ENCODE results near the gene GPR153. TPM values are rescaled to one million over a fixed set of nuclear protein-coding genes. Genes with fewer than 3 reads are reported as not detected.

GPR153 gene
- total RNA-seq, 4 donors from 2014 or later = 5.6 to 12.3 (median 10.2) TPM

DNA sequence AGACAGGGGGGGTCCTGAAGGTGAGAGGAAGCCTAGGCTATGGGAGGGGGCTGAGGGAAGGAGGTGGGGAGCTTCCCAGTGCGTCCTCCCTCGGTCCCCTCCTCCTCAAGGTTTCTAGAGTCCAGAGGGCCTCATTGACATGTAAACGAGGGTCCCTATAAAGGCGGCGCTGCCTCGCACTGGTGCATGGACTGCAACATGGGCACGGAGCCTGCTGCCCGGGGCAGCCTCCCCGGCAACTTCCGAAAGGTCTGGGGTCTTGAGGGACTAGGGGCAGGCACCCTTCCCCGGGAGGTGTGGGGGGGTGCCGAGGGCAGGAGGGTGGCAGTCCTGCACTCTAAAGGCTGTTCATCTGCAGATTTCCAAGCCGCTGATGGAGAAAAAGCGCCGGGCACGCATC lies 16.9 kb downstream of the GPR153 start, which contains the start of gene HES3:
Gene HES3 (plus strand): TSS at position 187 of the 400 bp plus-strand sequence. CDS start 187 bp downstream, at position 374.
- Histone ChIP-seq H3K4me1 (peaks cover 27 to 51% (median 30%) of the 10 kb centered on the region in 3 donors), H3K36me3 (no peaks in the 10 kb centered on the region), H3K27ac (no peak within 1 kb of the TSS), H3K27me3 (peaks cover 25 to 100% (median 51%) of the 10 kb centered on the region in 4 donors), H3K9me3 (no peaks in the 10 kb centered on the region), H3K4me3 (no peak within 1 kb of the TSS)
- DNase-seq = no peak
- TF ChIP-seq POLR2A (IDR thresholded peaks at IDR 0.05) (no peak), CTCF (IDR thresholded peaks at IDR 0.05) (no peak)
- 1 to 9% methylated on average over 6 to 9 of the region's 16 CpGs for WGBS, 2 donors
- intact Hi-C loops (cut with DNase I) = loop anchor here (10.0 kb wide), 1 partner anchor 199 kb away; the partner anchor contains the start of gene KCNAB2

- H3K36me3 ChIP-seq = no peaks in the 10 kb centered on the region
- DNase-seq = no peak
- peaks cover 25 to 100% (median 48%) of the 10 kb centered on the region in 4 donors for H3K27me3 ChIP-seq
- H3K27ac ChIP-seq = no peak overlapping the region
- TF ChIP-seq CTCF (IDR thresholded peaks at IDR 0.05) = no peak
- TF ChIP-seq POLR2A (IDR thresholded peaks at IDR 0.05) = no peak
- H3K9me3 ChIP-seq = no peaks in the 10 kb centered on the region
- H3K4me1 ChIP-seq = peaks cover 25 to 46% (median 29%) of the 10 kb centered on the region in 3 donors
- 11% methylated on average over 3 of the region's 20 CpGs; no CpG with 5 or more reads in 1 of the 2 donors for WGBS, 2 donors
- intact Hi-C loops (cut with DNase I) = loop anchor here (10.0 kb wide), 1 partner anchor 198 kb away; the partner anchor contains the start of gene KCNAB2
- H3K4me3 ChIP-seq = no peak overlapping the region
Observed at GRCh38 chr1:6243053-6243834, 17.7 kb downstream of the GPR153 start.

DNA sequence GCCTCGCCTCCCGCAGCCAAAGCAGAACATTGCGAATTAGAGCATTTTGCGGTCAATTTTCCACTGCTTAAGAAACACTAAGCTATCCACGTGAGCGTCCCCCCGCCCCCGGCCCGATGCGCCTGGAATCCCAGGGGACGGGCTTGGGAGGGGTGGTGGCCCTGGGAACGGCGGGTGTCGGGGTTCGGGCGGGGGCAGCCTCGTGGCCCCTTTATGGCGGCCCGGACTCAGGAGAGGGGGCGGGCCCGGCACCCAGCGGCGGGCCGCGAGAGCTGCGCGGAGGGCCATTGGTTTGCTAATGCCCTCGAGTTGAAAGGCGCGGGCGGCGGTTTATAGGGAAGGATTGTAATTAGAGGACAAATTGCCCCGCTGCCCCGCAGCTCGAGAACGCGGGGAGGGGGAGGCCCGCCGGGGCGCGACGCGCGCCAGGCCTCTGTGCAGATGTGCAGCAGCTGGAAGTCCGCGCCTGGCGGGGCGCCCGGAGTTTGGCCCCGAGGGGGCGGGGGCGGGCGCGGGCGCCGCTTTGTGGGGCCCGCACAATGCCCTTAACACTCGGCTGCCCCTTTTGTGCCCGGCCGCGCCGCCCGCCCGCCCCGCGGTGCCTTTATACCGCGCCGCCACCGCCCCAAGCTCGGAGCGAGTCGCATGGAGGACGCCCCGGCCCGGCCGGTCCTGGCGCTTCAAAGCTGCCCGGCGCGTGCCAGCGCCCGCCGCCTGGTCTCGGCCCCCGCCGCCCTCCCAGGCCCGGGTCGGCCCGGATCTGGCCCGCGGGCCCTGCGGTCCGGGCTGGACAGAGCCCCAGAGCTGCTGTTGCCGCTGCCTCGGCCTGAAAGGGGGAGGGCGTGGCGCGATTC lies 18.8 kb downstream of the GPR153 start:
- intact Hi-C loops (cut with DNase I) = loop anchor here (10.0 kb wide), 1 partner anchor 197 kb away; the partner anchor contains the start of gene KCNAB2
- Histone ChIP-seq H3K4me3 (peak overlapping the region in 3 of 4 donors; percentile 6 to 53 (median 27)), H3K27me3 (peaks cover 25 to 89% (median 48%) of the 10 kb centered on the region in 4 donors), H3K9me3 (no peaks in the 10 kb centered on the region), H3K27ac (no peak overlapping the region), H3K4me1 (peaks cover 25 to 45% (median 29%) of the 10 kb centered on the region in 3 donors), H3K36me3 (no peaks in the 10 kb centered on the region)
- no peak for TF ChIP-seq POLR2A (IDR thresholded peaks at IDR 0.05)
- no peak for TF ChIP-seq CTCF (IDR thresholded peaks at IDR 0.05)
- DNase-seq = no peak
- WGBS, 2 donors = 3 to 6% methylated on average over 14 to 31 of the region's 99 CpGs

DNA sequence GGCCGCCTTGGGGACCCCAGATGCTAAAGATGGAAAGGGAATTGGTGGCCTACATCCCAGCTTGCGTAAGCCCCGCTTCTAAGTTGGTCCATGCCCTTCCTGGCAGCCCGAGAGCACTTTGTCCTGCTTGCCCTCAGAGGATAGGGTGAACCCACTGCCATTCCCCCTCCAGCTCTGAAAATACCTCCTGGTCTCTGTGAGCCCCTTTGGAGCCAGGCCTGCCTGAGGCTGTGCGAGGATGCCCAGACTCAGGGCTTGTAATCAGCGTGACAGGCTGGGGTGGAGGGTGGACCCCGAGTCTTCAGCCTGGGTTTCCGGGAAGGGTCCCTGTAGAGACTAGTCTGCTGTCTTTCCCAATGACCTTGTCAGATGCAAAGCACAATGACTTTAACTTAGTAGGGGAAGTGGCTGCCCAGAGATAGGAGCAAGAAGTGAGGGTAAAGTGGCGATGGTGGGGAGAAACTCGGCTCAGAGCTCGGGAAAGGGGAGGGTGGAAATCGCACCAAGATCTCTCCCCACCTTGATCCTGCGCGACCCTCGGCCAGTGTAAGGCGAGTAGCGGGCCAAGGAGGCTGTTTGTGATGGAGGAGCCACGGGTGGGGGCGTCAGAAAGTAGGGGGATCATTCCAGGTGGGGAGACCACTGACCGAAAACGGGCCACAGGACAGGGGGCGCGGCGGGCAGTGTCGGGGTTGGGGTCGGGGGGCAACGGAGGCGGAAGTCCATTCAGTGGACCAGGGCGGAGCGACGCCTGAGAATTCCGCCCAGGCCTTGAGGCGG lies 19.6 kb downstream of the GPR153 start:
- H3K9me3 ChIP-seq = no peaks in the 10 kb centered on the region
- no peak overlapping the region for H3K27ac ChIP-seq
- H3K27me3 ChIP-seq = peaks cover 25 to 80% (median 46%) of the 10 kb centered on the region in 4 donors
- WGBS, 2 donors = 27 to 38% methylated on average over 23 to 24 of the region's 33 CpGs
- peaks cover 16 to 39% (median 29%) of the 10 kb centered on the region in 3 donors for H3K4me1 ChIP-seq
- no peak for DNase-seq
- H3K36me3 ChIP-seq = no peaks in the 10 kb centered on the region
- TF ChIP-seq POLR2A (IDR thresholded peaks at IDR 0.05) (no peak), CTCF (IDR thresholded peaks at IDR 0.05) (no peak)
- no peak overlapping the region for H3K4me3 ChIP-seq
- intact Hi-C loops (cut with DNase I) = loop anchor here (10.0 kb wide), 1 partner anchor 196 kb away; the partner anchor contains the start of gene KCNAB2
